Large intestine (tissue), 1 donor: ENCODE data around the gene CMTM1. TPM values are rescaled to one million over a fixed set of nuclear protein-coding genes. Genes with fewer than 3 reads are reported as not detected.

Experiments used
- polyA plus RNA-seq: library from polyadenylated mRNA; unstranded; fragments of 120-200 nt; gene quantifications from one replicate; pipeline ENCODE4 v1.2.1, GENCODE V29; 2013

The CMTM1 gene
- polyA plus RNA-seq, 1 donor = 3.4 TPM

Other genes with a start within 250 kb of the CMTM1 start
- 20.2 TPM for gene CDH5, start 199.7 kb upstream of the CMTM1 start, polyA plus RNA-seq
- 1.5 TPM for gene BEAN1, start 139.1 kb upstream of the CMTM1 start, polyA plus RNA-seq
- 21.2 TPM for gene TK2, start 16.3 kb upstream of the CMTM1 start, polyA plus RNA-seq
- gene CKLF, start 13.9 kb upstream of the CMTM1 start, polyA plus RNA-seq = 30.9 TPM
- gene CMTM2, start 13.0 kb downstream of the CMTM1 start, polyA plus RNA-seq = 0.25 TPM
- 26.2 TPM for gene CMTM3, start 38.3 kb downstream of the CMTM1 start, polyA plus RNA-seq
- 52.1 TPM for gene CMTM4, start 130.3 kb downstream of the CMTM1 start, polyA plus RNA-seq
- gene DYNC1LI2, start 185.2 kb downstream of the CMTM1 start, polyA plus RNA-seq = 107 TPM
- gene TERB1, start 235.1 kb downstream of the CMTM1 start, polyA plus RNA-seq = 0.09 TPM